Skeletal muscle tissue (tissue), 4 donors: ENCODE measurements around the gene MYADML2. TPM values are rescaled to one million over a fixed set of nuclear protein-coding genes. Genes with fewer than 3 reads are reported as not detected.

Source experiments
- H3K27ac ChIP-seq: one replicate; pipeline ENCODE4 v1.7.0; 2013; ENCODE audit warnings: mild to moderate bottlenecking, low read depth, low read length, inconsistent platforms
- H3K27me3 ChIP-seq, 3 donors: one replicate each; pipeline ENCODE4 v1.7.0; 2013; ENCODE audit warnings: low read length in 3 of 3; ENCODE audit not compliant: control insufficient read depth in 3 of 3, insufficient read depth in 3 of 3
- H3K36me3 ChIP-seq, 3 donors: one replicate each; pipeline ENCODE4 v1.7.0; 2013; ENCODE audit warnings: low read length in 3 of 3; ENCODE audit not compliant: control insufficient read depth in 3 of 3, insufficient read depth in 3 of 3
- H3K4me1 ChIP-seq, 3 donors: one replicate each; pipeline ENCODE4 v1.7.0; 2013; ENCODE audit warnings: low read length in 3 of 3, mild to moderate bottlenecking in 3 of 3; ENCODE audit not compliant: control insufficient read depth in 3 of 3, insufficient read depth in 3 of 3
- H3K4me3 ChIP-seq, 3 donors: one replicate each; pipeline ENCODE4 v1.7.0; 2013; ENCODE audit warnings: low read length in 3 of 3
- H3K9ac ChIP-seq, 3 donors: one replicate each; pipeline ENCODE4 v1.7.0; 2013; ENCODE audit warnings: low read length in 3 of 3, mild to moderate bottlenecking in 3 of 3, moderate library complexity in 2 of 3, low read depth in 1 of 3
- H3K9me3 ChIP-seq, 3 donors: one replicate each; pipeline ENCODE4 v1.7.0; 2013; ENCODE audit warnings: low read length in 3 of 3; ENCODE audit not compliant: control insufficient read depth in 3 of 3
- total RNA-seq: library from RNA; depleted of rRNA; stranded (reverse); fragments of >200 nt; gene quantifications from one replicate; pipeline ENCODE4 v1.2.3, GENCODE V29; 2014
- donor health status: Osteomylitis.

Gene MYADML2
- total RNA-seq, 1 donor from 2014 or later: 16.7 TPM

DNA sequence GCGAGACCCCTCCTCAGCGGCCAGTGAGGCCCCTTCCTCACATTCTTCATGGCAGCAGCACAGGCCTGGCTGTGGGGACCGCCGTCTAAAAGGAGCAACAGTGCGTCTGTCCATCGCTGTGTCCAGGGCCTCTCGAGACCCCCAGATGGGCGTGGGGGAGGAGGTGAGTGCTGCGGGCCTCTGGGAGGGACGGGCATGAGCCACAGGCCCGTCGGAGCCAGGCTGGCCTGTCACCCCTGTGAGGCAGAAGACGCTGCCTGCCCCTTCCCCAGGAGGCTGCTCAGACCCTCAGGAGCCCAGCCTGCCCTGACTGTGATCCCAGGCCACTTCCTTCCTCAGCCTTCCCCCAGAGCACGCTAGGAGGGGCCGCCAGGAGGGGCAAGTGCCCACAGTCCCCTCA lies 7.8 kb downstream of the MYADML2 start:
- H3K4me3 ChIP-seq: peak overlapping the region; percentile 88 to 90 (median 89)
- H3K4me1 ChIP-seq: peaks cover 31 to 54% (median 41%) of the 10 kb centered on the region in 3 donors
- peaks cover 0 to 6% (median 0%) of the 10 kb centered on the region in 3 donors for H3K27me3 ChIP-seq
- H3K27ac ChIP-seq: peak overlapping the region; percentile 100
- no peaks in the 10 kb centered on the region for H3K9me3 ChIP-seq
- H3K36me3 ChIP-seq: peaks cover 0 to 17% (median 0%) of the 10 kb centered on the region in 3 donors
- H3K9ac ChIP-seq: peak overlapping the region; percentile 96 to 100 (median 99)

DNA sequence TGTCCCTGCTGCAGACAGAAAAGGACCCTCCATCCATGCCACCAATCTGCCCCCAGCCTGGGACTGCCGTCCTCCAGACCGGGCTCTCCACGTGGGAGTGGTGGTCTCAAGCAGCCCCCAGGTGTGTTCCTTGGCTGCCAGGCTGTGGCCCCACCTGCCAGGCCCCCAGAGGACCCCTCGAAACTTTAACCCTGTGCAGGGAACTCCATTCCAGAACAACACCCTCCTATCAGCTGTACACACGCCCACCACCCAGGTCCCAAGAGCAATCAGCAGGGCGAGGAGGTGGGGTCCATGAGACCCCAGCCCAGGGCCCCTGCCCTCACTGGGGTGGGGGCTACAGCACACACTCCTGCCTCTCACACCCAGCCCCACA lies 11.3 kb downstream of the MYADML2 start:
- Histone ChIP-seq H3K4me1 (peaks cover 29 to 41% (median 37%) of the 10 kb centered on the region in 3 donors), H3K36me3 (peaks cover 0 to 21% (median 0%) of the 10 kb centered on the region in 3 donors), H3K4me3 (no peak overlapping the region), H3K27me3 (peaks cover 0 to 3% (median 3%) of the 10 kb centered on the region in 3 donors), H3K9me3 (no peaks in the 10 kb centered on the region), H3K27ac (no peak overlapping the region), H3K9ac (no peak overlapping the region)

DNA sequence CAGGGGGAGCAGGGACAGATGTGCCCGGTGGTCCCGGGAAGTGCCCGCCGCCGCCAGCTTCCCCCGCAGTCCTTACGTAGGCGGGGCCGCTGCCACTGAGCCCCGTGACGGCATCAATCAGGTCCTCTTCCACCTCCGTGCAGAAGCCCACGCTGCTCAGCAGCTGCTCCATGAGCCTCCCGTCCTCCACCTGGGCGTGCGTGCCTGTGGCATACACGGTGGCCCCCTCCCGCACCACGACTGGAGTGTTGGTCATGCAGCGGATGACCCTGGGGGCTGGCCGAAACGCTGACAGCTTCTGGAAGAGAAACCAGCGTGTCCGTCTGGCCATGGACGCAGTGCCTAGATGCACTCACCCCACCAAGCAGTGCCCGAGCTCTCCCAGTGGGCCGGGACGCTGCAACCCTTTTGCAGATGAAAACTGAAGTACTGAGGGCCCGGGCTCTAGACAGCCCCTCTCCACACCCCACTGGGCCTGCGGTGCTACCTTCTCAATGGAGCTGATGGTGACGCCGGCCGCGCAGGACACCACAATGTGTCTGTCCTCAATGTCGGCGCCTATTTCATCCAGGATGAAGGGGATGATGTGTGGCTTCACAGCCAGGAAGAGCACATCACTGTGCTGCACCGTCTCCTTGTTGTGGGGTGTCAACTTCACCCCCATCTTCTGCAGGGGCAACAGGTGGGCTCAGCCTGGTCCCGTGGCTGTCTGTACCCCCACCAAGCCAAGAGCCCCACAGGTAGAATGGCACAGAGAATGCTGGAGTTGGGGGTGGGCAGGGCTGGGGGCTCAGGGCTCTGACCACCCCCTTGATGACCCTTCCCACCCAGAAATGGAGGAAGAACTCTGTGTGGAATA lies 12.0 kb downstream of the MYADML2 start:
- no peak overlapping the region for H3K9ac ChIP-seq
- H3K27ac ChIP-seq: no peak overlapping the region
- H3K36me3 ChIP-seq: peaks cover 0 to 17% (median 0%) of the 10 kb centered on the region in 3 donors
- H3K4me1 ChIP-seq: peaks cover 29 to 34% (median 32%) of the 10 kb centered on the region in 3 donors
- H3K4me3 ChIP-seq: no peak overlapping the region
- H3K9me3 ChIP-seq: no peaks in the 10 kb centered on the region
- H3K27me3 ChIP-seq: peaks cover 0 to 3% (median 3%) of the 10 kb centered on the region in 3 donors

DNA sequence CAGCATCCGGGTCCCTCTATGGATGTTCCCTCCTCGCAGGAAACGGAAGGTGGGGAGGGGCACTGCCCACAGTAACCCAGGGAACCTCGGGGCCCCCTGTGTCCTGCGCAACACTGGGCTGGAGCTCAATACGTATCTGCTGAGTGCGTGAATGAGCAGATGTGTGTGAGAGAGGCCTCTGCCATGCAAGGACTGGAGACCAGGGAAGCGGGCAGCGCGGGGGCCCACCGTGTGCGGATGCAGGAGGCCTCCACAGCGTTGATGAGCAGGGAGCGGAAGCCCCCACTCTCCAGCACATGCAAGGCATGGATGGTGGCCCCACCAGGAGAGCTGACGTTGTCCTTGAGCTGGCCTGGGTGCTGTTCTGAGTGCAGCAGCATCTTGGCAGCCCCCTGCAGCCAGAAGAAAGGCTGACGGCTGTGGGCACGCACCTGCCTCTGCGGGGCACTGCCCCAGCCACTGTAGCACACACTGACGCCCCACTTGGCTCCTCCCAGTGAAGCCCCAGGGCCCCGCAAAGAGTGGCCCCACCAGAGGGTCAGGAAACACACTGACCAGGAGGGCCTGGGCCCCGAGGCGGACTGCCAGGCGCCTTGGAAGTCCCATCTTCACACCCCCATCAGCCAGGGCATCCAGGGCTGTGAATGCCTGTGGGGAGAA lies 12.8 kb downstream of the MYADML2 start:
- no peaks in the 10 kb centered on the region for H3K9me3 ChIP-seq
- peaks cover 0 to 10% (median 0%) of the 10 kb centered on the region in 3 donors for H3K36me3 ChIP-seq
- H3K4me1 ChIP-seq: peaks cover 24 to 26% (median 24%) of the 10 kb centered on the region in 3 donors
- no peak overlapping the region for H3K4me3 ChIP-seq
- H3K27me3 ChIP-seq: peaks cover 0 to 3% (median 3%) of the 10 kb centered on the region in 3 donors
- no peak overlapping the region for H3K9ac ChIP-seq
- no peak overlapping the region for H3K27ac ChIP-seq

DNA sequence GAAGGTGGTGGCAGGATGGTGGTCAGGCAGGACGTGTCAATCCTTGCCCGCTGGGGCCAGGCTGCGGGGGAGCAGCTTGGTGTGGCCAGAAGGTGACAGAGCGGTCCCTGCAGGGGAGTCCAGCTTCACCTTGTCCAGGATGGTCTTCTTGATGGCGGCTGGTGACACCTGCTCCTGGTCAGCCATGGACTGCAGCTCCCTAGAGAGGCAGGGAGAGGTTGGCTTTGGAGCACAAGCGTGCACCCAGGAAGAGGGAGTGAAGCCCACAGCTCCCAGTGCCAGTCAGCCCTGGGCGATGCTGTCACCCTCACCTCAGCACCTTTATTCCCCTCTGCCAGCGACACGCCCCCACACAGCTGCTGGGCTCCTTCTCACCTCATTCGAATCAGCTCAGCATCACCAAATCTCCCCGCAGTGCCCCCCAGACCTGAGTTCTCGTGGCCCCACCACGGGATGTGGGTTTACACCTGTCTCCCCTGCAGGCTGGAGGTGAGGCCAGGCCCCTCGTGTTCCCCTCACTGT lies 13.8 kb downstream of the MYADML2 start:
- H3K27ac ChIP-seq: no peak overlapping the region
- H3K9ac ChIP-seq: no peak overlapping the region
- H3K4me3 ChIP-seq: no peak overlapping the region
- H3K4me1 ChIP-seq: peaks cover 18 to 22% (median 18%) of the 10 kb centered on the region in 3 donors
- peaks cover 0 to 3% (median 0%) of the 10 kb centered on the region in 3 donors for H3K36me3 ChIP-seq
- peaks cover 0 to 7% (median 3%) of the 10 kb centered on the region in 3 donors for H3K27me3 ChIP-seq
- H3K9me3 ChIP-seq: no peaks in the 10 kb centered on the region

DNA sequence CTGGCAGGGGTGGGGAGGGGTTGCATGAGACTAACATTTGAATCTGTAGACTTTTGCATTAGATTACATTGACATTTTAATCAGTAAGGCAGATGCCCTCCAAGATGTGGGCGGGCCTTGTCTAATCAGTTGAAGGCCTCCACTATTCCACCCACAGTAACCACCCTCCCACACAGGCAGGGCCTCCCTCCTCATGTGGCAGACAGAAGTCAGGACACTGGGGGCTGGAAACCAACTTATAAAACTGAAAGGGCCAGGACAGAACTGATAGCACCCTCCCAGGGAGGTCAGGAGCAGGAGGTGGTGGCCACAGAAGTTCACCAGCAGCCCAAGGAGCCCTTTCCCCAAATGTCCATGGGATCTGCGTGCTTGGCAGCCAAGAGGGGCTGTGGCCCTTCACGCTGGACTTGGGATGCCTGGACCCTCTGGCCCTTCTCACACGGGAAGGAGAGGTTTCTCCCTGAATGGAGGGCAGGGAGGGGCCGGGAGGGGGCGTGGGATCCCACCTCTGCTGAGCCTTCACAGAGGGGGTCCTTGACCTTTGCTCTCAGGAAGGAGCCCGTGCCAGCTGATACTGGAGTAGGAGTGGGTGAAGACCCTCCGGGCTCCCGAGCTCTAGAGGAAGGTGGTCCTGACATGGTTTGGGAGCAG lies 14.6 kb downstream of the MYADML2 start:
- peaks cover 12 to 20% (median 13%) of the 10 kb centered on the region in 3 donors for H3K4me1 ChIP-seq
- H3K36me3 ChIP-seq: peaks cover 0 to 3% (median 0%) of the 10 kb centered on the region in 3 donors
- H3K27ac ChIP-seq: no peak overlapping the region
- no peak overlapping the region for H3K4me3 ChIP-seq
- no peak overlapping the region for H3K9ac ChIP-seq
- H3K27me3 ChIP-seq: peaks cover 0 to 7% (median 3%) of the 10 kb centered on the region in 3 donors
- no peaks in the 10 kb centered on the region for H3K9me3 ChIP-seq

DNA sequence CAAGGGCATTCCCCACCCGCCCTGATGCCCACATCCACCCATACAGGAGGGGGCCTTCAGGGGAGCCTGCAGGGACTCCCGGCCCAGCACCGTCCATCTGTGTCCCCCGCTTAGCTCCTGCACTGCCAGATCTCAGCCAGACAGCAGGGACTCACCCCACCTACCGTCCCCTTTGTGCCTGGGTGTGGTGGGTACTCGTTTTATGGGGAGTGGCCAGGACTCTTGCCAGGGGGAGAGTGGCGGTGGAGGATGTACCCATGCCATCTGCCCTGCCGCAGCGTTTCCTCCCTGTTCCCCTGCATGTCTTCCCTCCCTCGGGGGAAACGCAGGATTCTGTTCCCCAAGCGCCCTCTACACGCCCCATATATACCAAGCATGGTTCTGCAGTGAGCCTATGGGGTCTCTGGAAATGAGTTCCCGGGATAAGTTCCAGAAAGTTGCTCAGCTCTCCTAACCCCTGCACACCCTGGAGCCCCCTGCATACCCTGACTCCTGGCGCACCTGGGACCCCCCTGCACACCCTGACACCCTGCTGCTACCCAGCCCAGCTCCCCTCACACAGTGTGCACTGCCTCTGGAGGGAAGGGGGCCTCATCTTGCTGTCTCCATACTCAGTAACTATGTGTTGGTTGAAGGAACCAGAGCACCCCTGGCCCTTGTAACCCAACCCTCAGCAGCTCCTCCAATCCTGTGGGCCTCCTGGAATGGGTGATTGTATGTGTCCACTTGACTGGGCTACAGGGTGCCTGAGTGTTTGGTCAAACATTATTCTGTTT lies 15.3 kb downstream of the MYADML2 start:
- Histone ChIP-seq H3K4me3 (no peak overlapping the region), H3K9me3 (no peaks in the 10 kb centered on the region), H3K36me3 (peaks cover 0 to 3% (median 0%) of the 10 kb centered on the region in 3 donors), H3K27me3 (peaks cover 0 to 7% (median 3%) of the 10 kb centered on the region in 3 donors), H3K4me1 (peaks cover 8 to 16% (median 9%) of the 10 kb centered on the region in 3 donors), H3K27ac (no peak overlapping the region), H3K9ac (no peak overlapping the region)

DNA sequence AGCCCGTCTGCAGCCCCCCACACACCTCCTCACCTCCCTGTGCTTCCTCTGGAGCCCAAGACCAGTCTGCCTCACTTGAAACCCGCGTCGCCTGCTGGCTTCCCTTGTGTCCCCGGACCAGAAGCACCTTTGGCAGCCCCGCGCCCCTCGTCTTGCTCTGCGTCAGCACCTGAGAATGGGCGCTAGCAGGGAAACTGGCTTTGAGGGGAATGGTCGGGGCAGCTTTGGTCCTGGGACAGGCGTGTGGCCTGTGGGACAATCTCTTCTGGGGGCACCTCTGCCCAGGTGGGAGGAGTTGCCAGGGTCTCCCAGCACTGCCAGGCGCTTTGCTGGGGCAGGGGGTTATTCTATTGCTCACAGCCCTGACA lies 15.9 kb downstream of the MYADML2 start:
- Histone ChIP-seq H3K4me3 (no peak overlapping the region), H3K36me3 (peaks cover 0 to 3% (median 0%) of the 10 kb centered on the region in 3 donors), H3K27me3 (peaks cover 0 to 7% (median 3%) of the 10 kb centered on the region in 3 donors), H3K9ac (no peak overlapping the region), H3K4me1 (peaks cover 6 to 17% (median 10%) of the 10 kb centered on the region in 3 donors), H3K9me3 (no peaks in the 10 kb centered on the region), H3K27ac (no peak overlapping the region)
